Thyroid gland (tissue), 4 donors: ENCODE measurements around the gene CCIN. TPM values are rescaled to one million over a fixed set of nuclear protein-coding genes. Genes with fewer than 3 reads are reported as not detected.

Experiments
- DNase-seq, 2 donors: peaks; one replicate each; pipeline ENCODE4 v3.0.0-alpha.2; 2019
- H3K27ac ChIP-seq, 3 donors: fragments of 200-600 bp; sonication (generic); 1 replicate in 2 of 3; 2 replicates in 1 of 3; pipeline ENCODE4 v1.5.1; 2016 to 2019; ENCODE audit warnings: mild to moderate bottlenecking in 1 of 3, moderate library complexity in 1 of 3
- H3K27me3 ChIP-seq: fragments of 200-600 bp; sonication (generic); one replicate; pipeline ENCODE4 v1.5.1; 2019
- H3K36me3 ChIP-seq, 2 donors: fragments of 200-600 bp; sonication (generic); one replicate each; pipeline ENCODE4 v1.5.1; 2016 to 2019
- H3K4me1 ChIP-seq, 2 donors: fragments of 200-600 bp; sonication (generic); one replicate each; pipeline ENCODE4 v1.5.1; 2017 to 2019
- H3K4me3 ChIP-seq, 3 donors: fragments of 200-600 bp; sonication (generic); replicated peaks in 1 of 3; 1 replicate in 2 of 3; 2 replicates in 1 of 3; pipeline ENCODE4 v1.5.1; 2016; ENCODE audit warnings: mild to moderate bottlenecking in 1 of 3
- H3K9me3 ChIP-seq: fragments of 200-600 bp; sonication (generic); one replicate; pipeline ENCODE4 v1.5.1; 2017
- POLR2A ChIP-seq, 2 donors: fragments of 450-650 bp; IDR thresholded peaks; one replicate each; pipeline ENCODE4 v1.6.1; 2017; ENCODE audit warnings: antibody characterized with exemption in 2 of 2, mild to moderate bottlenecking in 2 of 2, moderate library complexity in 1 of 2
- WGBS, 2 donors: methylation state at CpG; one replicate each; pipeline ENCODE4 v1.1.5; 2017; 5-methylcytosine and 5-hydroxymethylcytosine counted together
- intact Hi-C: fragments of 100-400 bp; cut with DNase I; formaldehyde crosslinking; loops from one replicate; pipeline ENCODE4 v1.15.1; 2023
- total RNA-seq, 4 donors: library from RNA; depleted of rRNA; stranded (reverse); fragments of >200 nt; gene quantifications; one replicate each; pipeline ENCODE4 v1.2.3, GENCODE V29; 2016
- TF ChIP-seq, protein P1 (sequence below), 6 experiments: fragments of 200-600 bp in 3 of 6; fragments of 450-650 bp in 3 of 6; sonication (generic) in 3 of 6; IDR thresholded peaks; one replicate each; pipeline ENCODE4 v1.5.1; 2016 to 2019; ENCODE audit warnings: antibody characterized with exemption in 6 of 6, mild to moderate bottlenecking in 2 of 6, inconsistent platforms in 1 of 6, moderate library complexity in 1 of 6

CCIN gene
- total RNA-seq, 4 donors from 2014 or later: 0.40 TPM; not detected in 3

DNA sequence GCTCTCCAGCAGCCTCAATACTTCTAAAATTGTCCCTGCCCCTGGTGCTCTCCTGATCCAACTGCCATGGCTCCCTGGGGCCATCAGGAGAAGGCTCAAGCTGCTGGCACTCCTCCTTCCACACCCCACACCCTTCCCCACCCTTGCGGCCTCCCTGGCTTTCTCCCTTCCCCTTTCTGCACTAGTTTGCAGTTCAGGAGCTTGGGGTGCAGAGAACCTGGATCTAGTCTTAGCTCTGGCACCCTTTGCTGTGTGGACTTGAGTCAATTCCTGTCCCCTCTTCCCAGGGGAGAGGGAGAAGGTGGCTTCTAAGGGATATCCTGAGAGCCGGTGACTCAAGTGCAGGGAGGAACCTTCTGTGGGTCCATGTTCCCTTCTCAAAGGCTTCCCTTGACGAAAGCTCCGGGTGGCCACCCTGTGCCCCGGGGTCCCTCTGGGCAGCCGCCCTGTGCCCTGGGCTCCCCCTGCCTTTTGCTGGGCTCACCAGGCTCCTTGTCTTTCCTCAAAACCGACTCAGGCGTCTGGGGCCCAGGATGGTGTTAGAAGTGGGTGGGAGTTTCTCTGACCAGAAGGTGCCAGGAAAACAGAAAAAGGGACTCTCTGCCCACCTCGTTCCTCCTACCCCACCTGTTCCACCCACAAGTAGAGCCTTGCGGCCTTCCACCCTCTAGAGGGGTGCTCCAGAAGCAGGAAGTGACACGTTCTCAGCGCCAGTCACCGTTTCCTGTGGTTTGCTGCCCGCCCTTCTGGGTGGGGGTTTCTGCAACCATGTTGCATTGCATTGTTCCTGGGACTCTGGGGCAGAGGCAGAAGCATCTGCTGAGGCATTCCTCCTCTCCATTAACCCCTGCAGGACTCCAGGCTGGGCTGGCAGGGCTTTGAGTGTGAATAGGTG lies 17.6 kb upstream of the CCIN start:
- 69 to 84% methylated on average over 13 to 14 of the region's 14 CpGs for WGBS, 2 donors
- DNase-seq: peak in 1 of 2 donors; percentile 27
- Histone ChIP-seq H3K36me3 (no peaks in the 10 kb centered on the region), H3K4me1 (peaks cover 0 to 14% of the 10 kb centered on the region in 2 donors), H3K27me3 (no peaks in the 10 kb centered on the region), H3K9me3 (no peaks in the 10 kb centered on the region), H3K4me3 (no peak overlapping the region), H3K27ac (peak overlapping the region in 1 of 3 donors; percentile 50)
- TF ChIP-seq, protein P1, sequence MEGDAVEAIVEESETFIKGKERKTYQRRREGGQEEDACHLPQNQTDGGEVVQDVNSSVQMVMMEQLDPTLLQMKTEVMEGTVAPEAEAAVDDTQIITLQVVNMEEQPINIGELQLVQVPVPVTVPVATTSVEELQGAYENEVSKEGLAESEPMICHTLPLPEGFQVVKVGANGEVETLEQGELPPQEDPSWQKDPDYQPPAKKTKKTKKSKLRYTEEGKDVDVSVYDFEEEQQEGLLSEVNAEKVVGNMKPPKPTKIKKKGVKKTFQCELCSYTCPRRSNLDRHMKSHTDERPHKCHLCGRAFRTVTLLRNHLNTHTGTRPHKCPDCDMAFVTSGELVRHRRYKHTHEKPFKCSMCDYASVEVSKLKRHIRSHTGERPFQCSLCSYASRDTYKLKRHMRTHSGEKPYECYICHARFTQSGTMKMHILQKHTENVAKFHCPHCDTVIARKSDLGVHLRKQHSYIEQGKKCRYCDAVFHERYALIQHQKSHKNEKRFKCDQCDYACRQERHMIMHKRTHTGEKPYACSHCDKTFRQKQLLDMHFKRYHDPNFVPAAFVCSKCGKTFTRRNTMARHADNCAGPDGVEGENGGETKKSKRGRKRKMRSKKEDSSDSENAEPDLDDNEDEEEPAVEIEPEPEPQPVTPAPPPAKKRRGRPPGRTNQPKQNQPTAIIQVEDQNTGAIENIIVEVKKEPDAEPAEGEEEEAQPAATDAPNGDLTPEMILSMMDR (IDR thresholded peaks at IDR 0.05): no peak
- no peak for TF ChIP-seq POLR2A (IDR thresholded peaks at IDR 0.05)
- intact Hi-C loops: no loop called here

DNA sequence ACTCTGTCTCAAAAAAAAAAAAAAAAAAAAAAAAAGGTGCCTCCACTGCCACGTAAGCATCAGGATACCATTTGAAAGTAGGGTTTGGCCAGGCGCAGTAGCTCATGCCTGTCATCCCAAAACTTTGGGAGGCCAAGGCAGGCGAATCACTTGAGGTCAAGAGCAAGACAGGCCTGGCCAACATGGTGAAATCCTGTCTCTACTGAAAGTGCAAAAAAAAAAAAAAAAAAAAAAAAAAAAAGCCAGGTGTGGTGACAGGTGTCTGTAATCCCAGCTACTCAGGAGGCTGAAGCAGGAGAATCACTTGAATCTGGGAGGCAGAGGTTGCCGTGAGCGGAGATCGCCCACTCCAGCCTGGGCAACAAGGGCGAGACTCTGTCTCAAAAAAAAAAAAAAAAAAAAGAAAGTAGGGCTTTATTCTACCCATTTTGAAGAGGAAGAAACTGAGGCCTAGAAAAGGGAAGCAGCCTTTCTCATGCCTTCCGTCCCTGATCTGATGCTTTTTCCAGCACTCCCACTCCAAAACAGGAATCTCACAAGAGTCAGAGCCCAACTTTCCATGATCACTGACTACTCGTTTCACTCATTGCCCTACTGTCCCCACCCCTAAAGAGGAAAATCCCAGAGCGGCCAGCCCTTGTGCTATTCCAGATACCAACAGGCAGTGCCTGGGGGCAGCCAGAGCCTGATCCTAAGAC lies 16.3 kb upstream of the CCIN start:
- intact Hi-C loops: no loop called here
- no peaks in the 10 kb centered on the region for H3K9me3 ChIP-seq
- H3K27ac ChIP-seq: peak overlapping the region in 1 of 3 donors; percentile 69
- DNase-seq: no peak
- no peak overlapping the region for H3K4me3 ChIP-seq
- no peaks in the 10 kb centered on the region for H3K36me3 ChIP-seq
- peaks cover 0 to 12% of the 10 kb centered on the region in 2 donors for H3K4me1 ChIP-seq
- 86 to 92% methylated on average over 10 of the region's 10 CpGs for WGBS, 2 donors
- TF ChIP-seq POLR2A (IDR thresholded peaks at IDR 0.05): no peak
- TF ChIP-seq, protein P1 (IDR thresholded peaks at IDR 0.05): no peak
- H3K27me3 ChIP-seq: no peaks in the 10 kb centered on the region

DNA sequence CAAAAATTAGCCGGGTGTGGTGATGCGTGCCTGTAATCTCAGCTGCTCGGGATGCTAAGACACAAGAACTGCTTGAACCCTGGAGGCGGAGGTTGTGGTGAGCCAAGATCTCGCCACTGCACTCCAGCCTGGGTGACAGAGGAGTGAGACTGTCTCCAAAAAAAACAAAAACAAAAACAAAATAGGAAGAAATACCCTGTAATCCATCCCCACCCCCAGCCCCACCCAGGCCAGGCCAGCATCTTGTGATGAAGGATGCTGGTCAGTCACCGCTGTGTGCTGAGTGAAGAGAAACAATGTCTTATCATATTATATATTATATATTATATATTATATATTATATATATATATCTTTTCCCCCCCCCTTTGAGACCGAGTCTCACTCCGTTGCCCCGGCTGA lies 15.4 kb upstream of the CCIN start:
- H3K4me1 ChIP-seq: peaks cover 0 to 4% of the 10 kb centered on the region in 2 donors
- intact Hi-C loops: no loop called here
- no peaks in the 10 kb centered on the region for H3K27me3 ChIP-seq
- no peaks in the 10 kb centered on the region for H3K36me3 ChIP-seq
- peak overlapping the region in 2 of 3 donors; percentile 7 to 69 for H3K27ac ChIP-seq
- 52 to 61% methylated on average over 9 of the region's 9 CpGs for WGBS, 2 donors
- H3K9me3 ChIP-seq: no peaks in the 10 kb centered on the region
- no peak overlapping the region for H3K4me3 ChIP-seq
- no peak for DNase-seq
- TF ChIP-seq POLR2A (IDR thresholded peaks at IDR 0.05): no peak
- TF ChIP-seq, protein P1 (IDR thresholded peaks at IDR 0.05): no peak

DNA sequence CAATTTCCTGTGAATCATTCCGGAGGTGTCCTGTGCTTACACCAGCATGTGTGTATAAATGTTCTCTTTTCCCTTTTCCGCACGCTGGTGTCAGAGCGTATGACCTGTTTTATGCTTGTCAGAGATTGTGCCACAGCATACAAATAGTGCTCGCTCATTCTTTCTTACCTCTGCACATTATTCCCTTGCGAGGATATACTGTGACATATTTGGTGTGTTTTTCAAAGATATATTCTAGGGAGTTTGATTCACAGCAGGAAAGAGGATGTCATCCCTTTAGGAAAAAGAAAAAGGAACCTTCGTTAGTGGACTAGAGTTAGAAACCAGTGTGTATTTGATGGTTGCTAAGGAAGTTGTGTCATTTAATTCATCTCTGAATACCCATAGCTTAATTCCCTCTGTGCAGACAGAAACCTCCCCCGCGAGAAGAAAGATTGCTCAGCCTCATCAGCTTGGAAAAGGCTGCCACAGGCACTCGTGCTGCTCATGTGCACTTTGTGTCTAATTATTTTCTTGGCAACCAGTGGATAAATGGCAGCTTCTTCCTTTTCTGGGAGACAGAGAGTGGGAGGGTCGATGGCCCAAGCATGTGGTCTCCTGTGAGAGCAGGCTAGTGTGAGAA lies 14.7 kb upstream of the CCIN start:
- intact Hi-C loops: no loop called here
- Histone ChIP-seq H3K4me3 (no peak overlapping the region), H3K27ac (peak overlapping the region in 2 of 3 donors; percentile 56 to 69), H3K36me3 (no peaks in the 10 kb centered on the region), H3K4me1 (peaks cover 0 to 4% of the 10 kb centered on the region in 2 donors), H3K9me3 (no peaks in the 10 kb centered on the region), H3K27me3 (no peaks in the 10 kb centered on the region)
- 56 to 58% methylated on average over 11 of the region's 11 CpGs for WGBS, 2 donors
- no peak for TF ChIP-seq POLR2A (IDR thresholded peaks at IDR 0.05)
- TF ChIP-seq, protein P1 (IDR thresholded peaks at IDR 0.05): no peak
- DNase-seq: no peak
